Measurements from ENCODE around the gene LYRM9.
"Not testable (repeated sequence)": the region's sequence is repeated elsewhere in the genome, so short reads cannot be mapped to it uniquely, and the experiment has no call there.

Gene LYRM9

DNA sequence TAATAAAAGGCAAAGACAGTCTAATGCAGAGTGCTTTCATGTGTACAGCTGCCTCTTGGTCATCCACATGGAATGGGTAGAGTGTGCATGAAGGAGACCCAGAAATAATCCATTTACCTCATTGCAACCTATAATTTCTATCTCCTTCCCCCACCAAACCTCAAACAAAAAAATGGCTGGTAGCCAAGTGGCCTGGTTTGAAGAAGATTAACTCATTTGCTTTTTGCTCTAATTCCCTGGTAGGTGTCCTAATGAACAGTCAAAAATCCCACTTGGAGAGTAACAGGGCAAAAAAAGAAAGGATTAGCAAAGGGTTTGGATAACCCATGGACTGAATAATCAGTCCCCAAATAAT lies 13.0 kb upstream of the LYRM9 start:
- no peak for DNase-seq (ENCODE audit: low spot score)

DNA sequence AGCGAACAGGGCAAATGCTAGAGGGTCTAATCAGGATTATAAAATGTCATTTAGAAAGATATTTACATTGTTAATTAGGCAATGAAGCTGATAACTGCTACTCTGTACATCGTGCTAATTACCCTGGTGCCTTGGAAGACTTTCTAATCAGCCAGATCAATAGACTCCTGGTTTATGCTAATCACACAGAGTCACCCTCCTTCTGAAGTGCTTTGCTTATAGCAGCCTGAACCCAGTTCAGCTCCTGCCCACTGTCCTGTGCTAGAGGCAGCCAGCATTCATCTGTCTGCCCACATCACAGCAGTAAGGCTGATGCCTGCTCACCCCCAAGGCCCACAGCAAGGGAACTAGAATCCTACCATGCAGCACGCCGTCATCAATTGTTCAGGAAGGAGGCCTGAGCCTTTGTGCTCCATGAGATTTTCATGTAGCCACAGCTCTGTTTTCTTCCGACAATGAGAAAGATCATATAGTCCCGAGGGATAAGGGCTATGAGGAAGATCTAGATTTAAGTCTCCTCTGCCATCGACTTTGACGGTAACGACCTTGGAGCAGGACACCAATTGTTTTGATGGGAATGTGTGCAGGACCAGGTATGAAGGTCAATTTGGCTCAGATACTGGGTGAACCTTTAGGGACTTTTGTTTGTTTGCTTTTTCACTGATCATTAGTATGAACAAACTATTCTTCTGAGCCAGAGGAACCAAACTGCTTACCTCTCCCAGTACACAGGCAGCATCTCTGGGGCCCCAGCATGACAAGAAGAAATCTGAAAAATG lies 12.5 kb upstream of the LYRM9 start:
- DNase-seq (ENCODE audit: low spot score) = no peak

DNA sequence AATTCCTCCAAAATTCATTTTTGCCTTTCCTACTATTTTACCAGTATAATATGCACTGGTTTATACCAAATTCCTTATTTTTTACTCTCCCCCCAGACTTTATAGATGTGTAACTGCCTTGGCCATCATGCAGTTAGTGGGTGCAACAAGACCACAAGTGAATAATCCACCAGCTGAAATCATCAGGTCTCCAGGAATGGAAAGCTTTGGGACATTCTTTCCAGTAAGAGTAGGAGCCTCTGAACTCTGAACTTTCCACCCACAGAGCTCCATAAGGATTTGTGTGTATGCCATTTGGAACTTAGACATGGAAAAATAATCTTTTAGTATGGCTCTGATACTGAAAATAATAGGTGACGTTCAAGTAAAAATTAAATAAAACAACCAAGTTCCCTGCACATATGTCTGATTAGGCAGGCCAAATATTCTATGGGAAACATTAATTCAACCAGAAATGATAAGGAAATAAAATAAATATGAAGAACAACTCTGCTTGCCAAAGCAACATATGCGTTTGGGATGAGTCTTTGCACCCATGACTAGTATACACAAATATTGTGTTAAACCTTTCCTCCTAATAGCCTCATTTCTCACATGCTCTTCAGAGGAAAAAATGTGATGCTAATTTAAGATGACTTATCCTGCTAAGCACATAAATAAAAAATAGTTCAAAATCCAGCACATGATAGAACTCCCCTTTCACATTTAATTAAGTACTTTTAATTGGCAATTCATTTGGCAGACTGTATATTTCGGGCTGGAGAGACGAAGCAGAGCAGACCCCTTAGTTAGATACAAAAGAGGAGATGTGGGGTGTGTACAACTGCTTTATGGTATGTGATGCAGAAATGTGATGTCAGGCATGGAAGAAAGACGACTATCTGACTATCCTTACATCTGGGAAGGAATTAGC lies 11.6 kb upstream of the LYRM9 start:
- no peak for DNase-seq (ENCODE audit: low spot score)

DNA sequence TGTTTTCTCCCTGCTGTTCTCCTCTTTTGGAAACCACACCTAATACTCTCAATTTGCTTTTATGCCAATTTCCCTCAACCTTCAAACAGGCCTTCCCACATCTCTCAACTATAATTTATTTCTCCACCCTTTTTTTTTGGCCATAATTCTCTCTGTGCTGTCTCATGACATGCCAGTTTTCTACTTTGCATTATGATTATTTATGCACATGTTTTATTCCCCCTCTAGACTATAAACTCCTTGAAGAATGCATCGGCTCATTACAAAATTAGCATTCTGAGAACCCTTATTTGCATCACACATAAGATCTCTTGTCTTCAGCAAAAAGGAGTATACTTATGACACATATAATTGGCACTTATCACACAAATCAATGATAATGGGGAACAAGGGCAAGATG lies 10.9 kb upstream of the LYRM9 start:
- no peak for DNase-seq (ENCODE audit: low spot score)

DNA sequence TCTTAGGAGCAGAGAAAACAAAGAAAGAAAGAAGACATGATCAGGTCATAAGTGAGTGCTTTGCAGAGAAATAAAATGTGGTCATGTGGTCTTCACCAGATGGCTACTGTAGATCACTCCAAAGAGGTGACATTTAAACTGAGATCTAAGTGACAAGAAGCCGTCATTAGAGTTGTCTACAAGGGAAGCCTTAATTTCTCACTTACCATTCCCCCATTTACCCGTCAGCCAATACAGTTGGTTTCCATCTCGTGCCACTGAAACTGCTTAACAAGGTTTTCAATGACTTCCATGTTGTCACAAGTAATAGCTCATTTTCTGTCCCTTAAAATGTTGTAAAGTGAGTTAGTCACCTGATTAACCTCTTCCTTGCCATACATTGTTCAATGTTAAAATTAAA lies 6.4 kb upstream of the LYRM9 start:
- no peak for DNase-seq (ENCODE audit: low spot score)

DNA sequence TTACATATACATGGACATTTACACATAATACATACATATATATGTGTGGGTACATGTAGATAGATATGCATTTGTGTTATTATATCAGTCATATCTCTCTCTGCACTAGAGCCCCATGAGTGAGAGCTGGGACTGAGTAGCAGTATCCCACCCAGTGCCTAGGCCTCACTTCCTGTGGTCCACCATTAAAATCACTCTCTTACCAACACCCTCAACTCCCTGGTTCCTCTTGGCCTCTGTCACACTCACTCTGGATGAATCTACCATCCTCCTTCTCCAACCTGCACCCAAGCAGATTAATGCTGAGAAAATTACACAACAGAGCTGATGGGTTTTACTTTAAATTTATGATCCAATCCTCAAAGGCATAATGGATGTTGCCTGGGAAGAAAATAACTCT lies 4.9 kb upstream of the LYRM9 start:
- DNase-seq (ENCODE audit: low spot score) = no peak

DNA sequence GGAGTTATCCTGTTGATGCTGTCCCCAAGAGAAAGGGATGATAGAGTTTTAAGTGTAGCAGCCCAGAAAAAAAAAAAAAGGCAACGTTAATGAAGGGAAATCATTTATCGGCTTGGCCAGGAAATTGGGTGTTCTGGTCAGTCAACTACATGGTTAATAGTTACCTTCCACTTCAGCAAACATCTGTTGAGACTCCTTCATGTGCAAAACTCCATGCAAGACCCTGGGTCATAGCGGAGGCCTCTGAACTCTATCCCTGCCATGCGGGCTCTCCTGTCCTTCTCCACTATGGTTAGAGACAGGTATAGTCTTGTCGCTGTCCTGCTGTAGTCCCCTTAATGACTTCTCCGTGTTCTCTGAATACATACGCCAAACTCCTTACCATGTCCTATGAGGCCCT lies 3.5 kb upstream of the LYRM9 start:
- DNase-seq (ENCODE audit: low spot score) = peak; percentile 30

DNA sequence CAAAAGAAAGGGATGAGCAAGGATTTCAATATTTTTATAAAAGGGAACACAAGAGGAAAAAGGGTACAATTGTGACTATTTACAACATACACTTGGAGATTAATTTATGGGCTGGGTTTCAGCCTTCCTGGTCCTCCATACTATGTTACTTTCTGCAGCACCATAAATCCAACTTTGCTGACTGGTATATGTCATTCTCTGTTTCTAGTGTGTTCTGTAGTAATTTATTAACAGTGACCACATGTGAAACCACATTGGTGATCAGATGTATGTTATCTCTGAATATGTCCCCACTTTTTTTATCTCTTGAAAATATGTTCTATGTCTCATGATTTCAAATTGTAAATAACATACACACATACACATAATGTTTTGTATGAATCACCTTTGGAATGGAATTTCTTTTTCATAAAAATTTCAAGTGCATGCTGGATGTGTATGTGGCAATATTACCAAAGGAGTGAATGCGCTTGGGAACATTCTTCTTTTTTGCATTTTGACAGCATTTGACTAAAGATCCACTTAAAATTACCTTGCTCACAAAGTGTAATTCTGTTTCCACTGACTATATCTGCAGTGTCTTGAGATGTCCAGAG lies 2.9 kb upstream of the LYRM9 start:
- DNase-seq (ENCODE audit: low spot score) = no peak

DNA sequence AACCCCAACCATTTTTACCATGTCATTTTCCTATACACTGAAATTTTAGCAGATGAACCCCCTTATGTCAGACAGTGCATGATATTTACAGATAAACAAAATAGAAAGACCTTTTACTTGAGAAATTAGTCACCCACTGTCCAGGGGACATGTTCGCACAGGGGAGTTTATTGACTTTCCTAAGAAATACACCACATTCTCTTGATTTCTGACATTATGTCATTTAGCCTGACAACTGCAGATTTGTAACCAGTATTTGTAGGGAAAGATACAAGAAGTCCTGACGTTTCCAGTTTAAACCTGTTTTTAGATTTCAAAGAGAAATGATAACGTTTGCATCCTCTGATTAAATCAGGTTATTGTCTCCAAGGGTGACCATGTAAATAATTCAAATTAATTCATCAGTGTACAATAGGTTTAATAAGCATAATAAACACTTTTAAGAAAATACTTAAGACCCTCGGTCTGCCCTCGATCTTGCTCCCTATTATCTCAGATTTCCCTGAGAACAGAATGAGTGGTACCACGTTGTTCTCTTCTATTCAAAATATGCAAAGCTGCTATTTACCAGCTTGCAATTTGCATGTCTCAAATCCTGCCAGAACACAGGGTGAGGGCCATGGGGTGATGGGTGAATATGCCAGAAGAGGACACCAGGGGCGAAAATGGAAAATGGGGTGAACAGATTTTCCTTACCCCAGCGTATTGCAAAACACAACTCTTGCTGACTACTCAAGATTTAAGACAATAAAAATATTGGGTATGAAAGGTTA lies 2.1 kb upstream of the LYRM9 start:
- no peak for DNase-seq (ENCODE audit: low spot score)

DNA sequence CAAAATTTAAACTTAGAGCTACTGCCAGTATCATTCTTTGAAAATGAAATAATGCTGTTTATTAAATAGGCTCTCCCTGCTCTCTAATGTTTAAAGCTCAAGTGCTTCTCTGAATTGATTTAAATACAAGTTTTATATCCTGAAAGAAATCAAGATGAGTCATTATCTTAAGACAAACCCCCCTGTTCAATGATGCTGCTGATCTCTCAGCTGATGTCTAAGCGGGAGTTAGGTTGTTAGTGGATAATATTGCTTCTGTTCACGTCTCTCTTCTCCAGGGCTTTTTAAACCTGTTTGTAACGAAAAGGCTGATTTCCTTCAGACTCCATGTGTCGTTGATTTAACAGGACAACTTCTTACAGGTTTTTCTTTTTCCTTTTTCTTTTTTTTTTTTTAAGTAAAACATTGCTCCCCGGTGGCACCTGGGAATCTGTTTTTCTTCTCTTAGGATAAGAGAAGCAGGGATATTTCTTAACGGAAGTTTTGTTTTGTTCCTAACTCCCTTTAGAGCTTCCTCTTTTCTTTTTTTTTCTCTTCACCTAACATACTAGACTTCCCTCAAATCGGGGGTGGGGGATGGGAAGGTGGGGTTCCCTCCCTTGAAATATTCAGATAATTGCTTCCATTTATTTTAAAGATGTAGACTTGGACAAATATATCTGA lies 807 bp upstream of the LYRM9 start:
- DNase-seq (ENCODE audit: low spot score) = no peak

DNA sequence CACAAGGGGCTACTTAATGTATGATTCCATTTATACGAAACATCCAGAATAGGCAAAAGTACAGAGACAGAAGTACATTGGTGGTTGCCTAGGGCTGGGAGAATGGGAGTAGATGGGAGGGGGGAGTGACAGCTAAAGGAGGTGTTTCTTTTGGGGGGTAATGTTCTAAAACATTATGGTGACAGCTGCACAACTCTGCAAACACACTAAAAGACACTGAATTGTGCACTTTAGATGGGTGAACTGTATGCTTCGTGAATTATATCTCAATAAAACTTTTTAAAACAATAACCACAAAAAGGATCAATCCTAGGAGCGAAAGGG lies 661 bp downstream of the LYRM9 start:
- DNase-seq (ENCODE audit: low spot score) = no peak

DNA sequence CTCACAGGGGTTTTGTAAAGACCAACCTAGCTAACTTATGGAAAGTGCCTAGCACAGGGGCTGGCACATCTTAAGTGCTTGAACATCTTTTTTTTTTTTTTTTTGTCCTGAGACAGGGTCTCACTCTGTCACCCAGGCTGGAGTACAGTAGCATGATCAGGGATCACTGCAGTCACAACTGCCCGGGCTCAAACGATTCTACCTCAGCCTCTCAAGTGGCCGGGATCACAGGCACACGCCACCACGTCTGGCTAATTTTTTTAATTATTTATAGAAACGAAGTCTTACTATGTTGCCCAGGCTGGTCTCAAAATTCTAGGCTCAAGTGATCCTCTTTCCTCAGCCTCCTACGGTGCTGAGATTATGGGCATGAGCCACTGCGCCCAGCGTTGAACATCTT lies 1.3 kb downstream of the LYRM9 start:
- no peak for DNase-seq (ENCODE audit: low spot score)

DNA sequence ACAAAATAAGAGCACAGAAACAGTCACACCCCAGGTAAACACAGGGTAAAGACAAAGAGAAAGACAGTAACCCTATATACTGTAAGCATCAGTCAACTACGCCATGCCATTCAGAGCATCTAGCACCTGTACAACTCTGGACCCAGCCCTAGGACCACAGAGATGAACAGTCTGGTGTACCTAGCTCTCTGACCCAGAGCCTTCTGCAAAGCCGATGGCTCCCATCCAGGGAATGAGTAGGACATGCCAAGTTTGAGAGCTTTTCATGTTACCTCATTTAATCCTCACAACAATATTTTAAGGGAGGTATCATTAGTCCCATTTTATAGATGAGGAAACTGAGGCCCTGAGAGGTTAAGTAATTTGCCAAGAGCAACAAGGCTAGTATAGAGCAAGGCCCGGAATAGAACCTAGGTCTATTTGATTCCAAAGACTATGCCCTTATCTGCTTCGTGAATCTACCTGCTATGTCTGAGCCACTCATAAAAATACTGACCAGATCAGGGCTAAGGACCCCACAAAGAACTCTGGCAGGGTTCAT lies 3.4 kb downstream of the LYRM9 start:
- no peak for DNase-seq (ENCODE audit: low spot score)

DNA sequence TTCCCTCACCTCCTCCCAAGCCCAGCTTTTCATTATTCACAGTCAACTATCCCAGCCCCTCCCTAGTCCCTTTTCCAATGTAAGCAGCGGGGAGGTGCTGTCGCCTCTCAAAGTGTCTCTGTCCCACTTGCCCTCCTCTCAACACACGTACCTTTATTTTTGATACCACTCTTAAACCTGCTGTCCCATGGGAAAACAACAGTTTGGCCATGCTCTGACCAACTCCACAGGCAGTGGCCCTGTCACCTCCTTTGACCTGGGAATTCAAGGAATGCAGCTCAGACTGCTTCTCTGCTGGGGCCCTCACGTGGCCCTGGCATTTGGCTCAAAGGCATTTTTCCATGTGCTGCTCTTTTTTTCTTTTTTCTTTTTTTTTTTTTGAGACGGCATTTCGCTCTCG lies 4.2 kb downstream of the LYRM9 start:
- peak; percentile 83 for DNase-seq (ENCODE audit: low spot score)

DNA sequence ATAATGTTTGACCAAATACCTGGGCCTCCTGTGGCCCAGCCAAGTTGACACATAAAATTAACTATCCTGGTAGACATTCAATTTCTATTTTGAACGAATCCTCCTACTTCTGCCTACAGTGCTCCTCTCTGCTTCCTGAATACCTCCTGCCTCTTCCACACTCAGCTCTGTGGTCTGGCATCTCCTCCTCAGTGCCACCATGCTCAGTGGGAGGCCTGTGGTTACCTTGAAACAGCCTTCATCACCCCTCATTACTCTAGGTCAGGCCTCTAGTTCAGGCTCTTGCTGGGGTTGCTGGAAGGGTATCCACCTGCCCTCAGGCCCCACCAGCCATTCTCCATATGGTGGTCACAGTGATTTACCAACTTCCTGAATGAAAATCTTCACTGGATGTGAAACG lies 5.1 kb downstream of the LYRM9 start:
- peak; percentile 67 for DNase-seq (ENCODE audit: low spot score)

DNA sequence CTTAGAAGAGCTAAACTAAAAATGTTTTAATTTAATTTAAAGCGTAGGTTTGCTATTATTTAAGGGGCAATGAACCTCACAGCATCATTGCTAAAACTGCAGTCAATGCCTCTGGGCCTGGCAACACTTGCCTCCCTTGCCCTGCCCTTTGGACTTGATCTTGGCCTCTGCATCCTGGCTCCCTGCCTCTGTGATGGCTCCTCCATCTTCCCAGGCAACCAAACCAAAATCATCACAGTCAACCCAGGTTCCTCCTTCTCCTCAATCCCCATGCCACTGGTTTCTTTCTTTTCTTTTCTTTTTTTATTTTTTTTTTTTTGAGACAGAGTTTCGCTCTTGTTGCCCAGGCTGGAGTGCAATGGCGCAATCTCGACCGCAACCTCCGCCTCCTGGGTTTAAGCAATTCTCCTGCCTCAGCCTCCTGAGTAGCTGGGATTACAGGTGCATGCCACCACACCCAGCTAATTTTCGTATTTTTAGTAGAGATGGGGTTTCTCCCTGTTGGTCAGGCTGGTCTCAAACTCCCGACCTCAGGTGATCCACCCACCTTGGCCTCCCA lies 6.7 kb downstream of the LYRM9 start:
- not testable (repeated sequence) for DNase-seq (ENCODE audit: low spot score)

DNA sequence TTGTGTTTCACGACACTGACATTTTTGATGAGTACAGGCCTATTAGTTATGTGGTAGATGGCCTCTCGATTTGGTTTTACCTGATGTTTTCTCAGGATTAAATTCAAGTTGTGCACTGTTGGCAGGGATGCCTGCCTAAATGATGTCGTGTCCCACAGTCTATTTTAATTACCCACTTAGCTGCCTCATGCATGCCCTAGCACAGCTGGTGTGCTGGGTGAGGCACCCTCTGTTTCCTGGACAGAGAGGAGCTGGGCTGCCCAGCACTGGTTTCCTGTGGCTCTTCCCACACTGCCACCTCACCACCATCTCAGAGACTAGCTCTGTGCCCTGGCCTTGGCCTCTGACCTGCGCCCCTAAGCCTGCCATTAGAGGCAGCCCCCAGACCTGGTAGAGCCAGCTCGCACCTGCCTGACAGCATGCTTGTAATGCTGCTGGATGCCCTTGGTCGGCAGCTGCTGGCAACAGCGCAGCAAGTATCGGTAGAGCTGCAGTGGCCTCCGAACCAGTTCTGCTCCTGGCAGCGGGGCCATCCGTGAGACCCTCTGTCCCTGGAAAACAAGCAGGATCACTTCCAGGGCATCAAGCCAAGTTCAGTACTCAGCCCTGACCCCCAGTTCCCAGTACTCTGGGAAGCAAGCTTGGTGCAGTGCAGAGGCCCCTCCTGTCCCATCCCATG lies 10.9 kb downstream of the LYRM9 start:
- no peak for DNase-seq (ENCODE audit: low spot score)

DNA sequence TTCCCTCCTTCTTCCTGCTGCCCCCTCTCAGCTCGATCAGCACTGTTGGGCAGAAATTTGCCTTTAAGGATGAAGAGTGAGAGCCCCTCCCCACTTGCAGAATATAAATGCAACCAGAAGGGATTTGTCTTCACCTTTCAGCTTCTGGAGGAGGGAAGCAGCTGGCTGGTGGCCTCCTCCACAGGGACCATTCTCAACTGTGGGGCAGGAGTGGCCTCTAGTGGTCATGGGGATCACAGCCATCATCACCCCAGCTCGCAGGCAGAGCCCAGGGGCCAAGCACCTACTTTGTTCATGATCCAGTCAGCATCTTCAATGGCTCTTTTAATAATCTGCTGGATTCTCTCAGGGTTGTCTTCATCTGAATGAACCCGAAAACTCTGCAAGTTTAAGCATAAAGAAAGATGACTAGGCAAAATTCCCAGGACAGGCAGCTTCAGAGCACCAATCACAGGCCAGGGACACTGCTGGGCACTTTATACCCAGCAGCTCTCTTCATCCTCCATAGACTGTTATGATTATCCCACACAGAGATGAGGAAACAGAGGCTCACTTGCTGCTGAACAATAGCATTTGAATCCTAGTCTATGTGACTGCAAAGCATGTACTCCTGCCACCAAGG lies 13.1 kb downstream of the LYRM9 start:
- peak; percentile 70 for DNase-seq (ENCODE audit: low spot score)

DNA sequence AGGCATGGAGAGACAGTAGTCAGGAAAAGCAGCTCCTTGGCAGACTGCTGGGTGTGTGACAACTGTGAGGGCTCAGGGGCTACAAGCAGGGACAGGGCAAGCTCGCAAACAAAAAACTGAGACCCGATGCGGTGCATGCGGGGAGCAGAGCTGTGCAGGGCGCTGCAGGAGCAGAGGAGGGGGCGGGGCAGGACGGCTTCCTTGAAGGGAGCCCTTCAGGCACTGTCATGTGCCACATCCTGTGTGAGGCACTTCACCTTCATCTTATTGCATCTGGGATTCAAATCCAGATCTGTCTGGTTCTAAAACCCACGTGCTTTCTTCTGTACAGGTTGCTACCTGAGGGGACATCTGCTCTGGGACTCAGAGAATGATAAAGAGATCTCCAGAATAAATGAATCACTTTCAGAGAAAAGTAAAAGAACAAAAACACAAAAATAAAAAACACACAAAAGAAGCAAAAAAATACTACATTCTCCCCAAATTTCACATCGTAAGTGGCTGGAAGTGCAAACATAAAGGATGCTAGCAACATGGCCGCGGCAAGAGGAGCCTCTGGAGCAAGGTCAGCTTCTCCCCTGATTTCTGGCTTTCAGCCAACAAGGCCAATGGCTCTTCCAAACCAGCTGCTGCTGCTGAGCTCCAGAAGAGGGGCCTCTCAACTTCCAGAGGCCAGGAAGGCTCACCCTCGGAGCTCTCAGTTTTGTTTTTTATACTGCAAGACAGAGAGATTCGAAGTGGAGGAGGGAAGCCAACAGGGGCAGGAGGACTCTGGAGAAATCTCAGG lies 14.2 kb downstream of the LYRM9 start:
- no peak for DNase-seq (ENCODE audit: low spot score)

All from kidney tubule cell (primary cell).